Ovary (tissue), 3 donors: Measurements from ENCODE around the gene CTAG1B.

Experiments used
- CTCF ChIP-seq, 3 donors: fragments of 450-650 bp in 2 of 3; fragments of 200-600 bp in 1 of 3; IDR thresholded peaks; one replicate each; pipeline versions ENCODE4 v1.5.1 to v1.8.0; 2016 to 2022; ENCODE audit warnings: antibody characterized with exemption in 3 of 3, mild to moderate bottlenecking in 1 of 3
- POLR2A ChIP-seq: fragments of 450-650 bp; IDR thresholded peaks from one replicate; pipeline ENCODE4 v1.6.1; 2017; ENCODE audit warnings: antibody characterized with exemption, mild to moderate bottlenecking, moderate library complexity
- donor health status: DM: no; HTN: no; CAD: no.

DNA sequence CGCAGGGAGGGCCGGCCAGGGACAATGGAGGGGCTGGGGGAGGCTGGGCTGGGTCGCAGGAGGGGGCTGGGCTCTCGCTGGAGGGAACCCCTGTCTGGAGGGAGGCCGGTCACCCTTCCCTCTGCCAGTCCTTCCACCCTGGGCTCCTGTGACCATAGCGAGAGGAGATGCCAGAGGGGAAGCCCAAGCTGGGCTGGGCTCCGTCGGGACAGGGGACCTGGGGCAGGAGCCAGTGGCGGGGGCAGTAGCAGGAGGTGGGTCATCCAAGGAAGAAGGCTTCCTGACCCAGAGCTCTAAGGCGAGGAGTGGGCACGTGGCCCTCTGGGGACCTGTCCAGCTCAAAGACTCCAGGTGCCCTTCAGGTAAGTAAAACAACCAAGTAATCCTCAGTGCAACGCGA is 16.9 kb downstream of the CTAG1B start:
- TF ChIP-seq CTCF (IDR thresholded peaks at IDR 0.05) (no peak), POLR2A (no peak)
